ENCODE measurements around the gene DNM3.
A peak's percentile ranks its signal among the peaks of the same experiment; 100 is the strongest.

Gene DNM3

GRCh38 chr1:172140072-172140471, 298.8 kb downstream of the DNM3 start:
- no peak for ATAC-seq
- TF ChIP-seq CREB5 (CRISPR knock-in tag; IDR thresholded peaks at IDR 0.05; ENCODE audit: low read depth) (no peak), ZNF70 (CRISPR knock-in tag; IDR thresholded peaks at IDR 0.05) (no peak), POU6F1 (CRISPR knock-in tag; IDR thresholded peaks at IDR 0.05; ENCODE audit: borderline replicate concordance, low read depth) (no peak), PPARA (CRISPR knock-in tag; IDR thresholded peaks at IDR 0.05; ENCODE audit: borderline replicate concordance) (no peak), OSR1 (CRISPR knock-in tag; IDR thresholded peaks at IDR 0.05) (no peak), ZFP3 (CRISPR knock-in tag; IDR thresholded peaks at IDR 0.05) (no peak), CSRNP3 (CRISPR knock-in tag; IDR thresholded peaks at IDR 0.05) (no peak), TOX (CRISPR knock-in tag; IDR thresholded peaks at IDR 0.05; ENCODE audit: borderline replicate concordance) (no peak)

GRCh38 chr1:172140591-172140990, 299.3 kb downstream of the DNM3 start:
- TF ChIP-seq RARB (CRISPR knock-in tag; IDR thresholded peaks at IDR 0.05): no peak
- TF ChIP-seq ZNF8 (CRISPR knock-in tag; IDR thresholded peaks at IDR 0.05): no peak
- TF ChIP-seq PATZ1 (CRISPR knock-in tag; IDR thresholded peaks at IDR 0.05; ENCODE audit: borderline replicate concordance): no peak
- 0 out of 2 replicates have a peak, but pooled peaks have one; percentile 6 for TF ChIP-seq ZC3H10 (CRISPR knock-in tag; IDR thresholded peaks at IDR 0.05)
- no peak for ATAC-seq

GRCh38 chr1:172141341-172141881, 300.1 kb downstream of the DNM3 start:
- TF ChIP-seq CSRNP3 (CRISPR knock-in tag; IDR thresholded peaks at IDR 0.05) (no peak), TSHZ2 (CRISPR knock-in tag; IDR thresholded peaks at IDR 0.05) (no peak), PPARA (CRISPR knock-in tag; IDR thresholded peaks at IDR 0.05; ENCODE audit: borderline replicate concordance) (no peak), TCF4 (CRISPR knock-in tag; IDR thresholded peaks at IDR 0.05; ENCODE audit: borderline replicate concordance) (no peak)
- no peak for ATAC-seq

- TF ChIP-seq ZFP30 (CRISPR knock-in tag; IDR thresholded peaks at IDR 0.05): no peak
- no peak for TF ChIP-seq ZC3H10 (CRISPR knock-in tag; IDR thresholded peaks at IDR 0.05)
- TF ChIP-seq ZNF8 (CRISPR knock-in tag; IDR thresholded peaks at IDR 0.05): no peak
- TF ChIP-seq CSRNP3 (CRISPR knock-in tag; IDR thresholded peaks at IDR 0.05): no peak
- TF ChIP-seq POU6F1 (CRISPR knock-in tag; IDR thresholded peaks at IDR 0.05; ENCODE audit: borderline replicate concordance, low read depth): no peak
- TF ChIP-seq ZFP3 (CRISPR knock-in tag; IDR thresholded peaks at IDR 0.05): no peak
- TF ChIP-seq CSDC2 (CRISPR knock-in tag; IDR thresholded peaks at IDR 0.05): no peak
- ATAC-seq: no peak
Observed at GRCh38 chr1:172142324-172142723, 301.0 kb downstream of the DNM3 start.

Data from SK-N-SH treated with all-trans-retinoic acid at 6 μM for 48 hours (cell line).